A549 (cell line): ENCODE data around the gene IFIT1B. TPM values are rescaled to one million over a fixed set of nuclear protein-coding genes. Genes with fewer than 3 reads are reported as not detected.

ENCODE experiments used
- ATAC-seq, 2 experiments: fragments of 200-7000 bp in 1 of 2; fragments of >200 bp in 1 of 2; cut with Nextera tagmentation in 1 of 2; cut with Tn5 transposase in 1 of 2; 3 replicates each; pipeline versions ENCODE4 v1.8.0 to v1.9.1; 2018 to 2020; ENCODE audit warnings: mild to moderate bottlenecking in 1 of 2, moderate library complexity in 1 of 2
- CTCF ChIA-PET: fragments of 300-600 bp; sonication (Branson Sonifier 250); formaldehyde crosslinking; extraction: SDS; loops from one replicate; lab custom pipeline; 2021; ENCODE audit warnings: antibody characterized with exemption, inconsistent platforms; lab: Yijun Ruan, JAX
- POLR2A ChIA-PET: fragments of 350-600 bp; formaldehyde crosslinking; extraction: SDS; loops from one replicate; lab custom pipeline; 2021; ENCODE audit warnings: antibody characterized with exemption, inconsistent platforms; lab: Yijun Ruan, JAX
- DNase-seq, 2 experiments: peaks; one replicate each; pipeline versions ENCODE4 v3.0.0 to v3.0.0-alpha.2; 2011 to 2016; ENCODE audit warnings: low read depth in 1 of 2, low spot score in 1 of 2
- FAIRE-seq: peaks from 2 replicates; lab custom pipeline; 2011; peaks lifted over from hg19 to GRCh38; lab: Jason Lieb, UNC
- H3K27ac ChIP-seq, 2 experiments: fragments of >200 bp; sonication (Bioruptor Twin); formaldehyde crosslinking; 3 replicates each; pipeline ENCODE4 v1.5.1; 2016 to 2017
- H3K4me1 ChIP-seq: fragments of >200 bp; sonication (Bioruptor Twin); formaldehyde crosslinking; 3 replicates; pipeline ENCODE4 v1.6.1; 2016
- H3K4me2 ChIP-seq: fragments of >200 bp; sonication (Bioruptor Twin); formaldehyde crosslinking; 3 replicates; pipeline ENCODE4 v1.6.1; 2016
- H3K4me3 ChIP-seq: fragments of >200 bp; sonication (Bioruptor Twin); formaldehyde crosslinking; 3 replicates; pipeline ENCODE4 v1.5.1; 2016
- H3K9me3 ChIP-seq: fragments of >200 bp; sonication (Bioruptor Twin); formaldehyde crosslinking; 3 replicates; pipeline ENCODE4 v1.6.1; 2016
- BHLHE40 ChIP-seq: IDR thresholded peaks from 2 replicates; pipeline ENCODE4 v1.6.1; 2012; ENCODE audit warnings: low read depth, low read length, inconsistent platforms
- CEBPB ChIP-seq, 2 experiments: fragments of >200 bp in 1 of 2; sonication (Bioruptor Twin) in 1 of 2; formaldehyde crosslinking in 1 of 2; IDR thresholded peaks; 2 replicates each; pipeline ENCODE4 v1.6.1; 2012 to 2016
- EHF ChIP-seq: fragments of 250-450 bp; sonication (Bioruptor Pico); IDR thresholded peaks from 2 replicates; pipeline ENCODE4 v1.5.0; 2020; ENCODE audit warnings: mild to moderate bottlenecking
- ESRRA ChIP-seq: fragments of 150-350 bp; IDR thresholded peaks from 2 replicates; pipeline ENCODE4 v1.6.1; 2014; ENCODE audit warnings: mild to moderate bottlenecking, low read length, borderline replicate concordance
- FOSB ChIP-seq: fragments of 250-450 bp; sonication (Bioruptor Pico); IDR thresholded peaks from 2 replicates; pipeline ENCODE4 v1.5.0; 2020; ENCODE audit warnings: mild to moderate bottlenecking, moderate library complexity
- HEYL ChIP-seq: fragments of 250-450 bp; sonication (Bioruptor Pico); IDR thresholded peaks from 2 replicates; pipeline ENCODE4 v1.8.0; 2021; ENCODE audit warnings: mild to moderate bottlenecking, moderate library complexity
- KDM1A ChIP-seq: fragments of 200-600 bp; sonication (generic); IDR thresholded peaks from 2 replicates; pipeline ENCODE4 v1.6.1; 2016; ENCODE audit warnings: low read depth, mild to moderate bottlenecking
- KDM5A ChIP-seq: fragments of 200-600 bp; sonication (generic); IDR thresholded peaks from 2 replicates; pipeline ENCODE4 v1.6.1; 2016; ENCODE audit warnings: antibody characterized with exemption, mild to moderate bottlenecking
- PHF8 ChIP-seq: fragments of 200-600 bp; sonication (generic); IDR thresholded peaks from 2 replicates; pipeline ENCODE4 v1.6.1; 2016; ENCODE audit warnings: low read depth, mild to moderate bottlenecking, antibody characterized with exemption, moderate library complexity, borderline replicate concordance
- SREBF2 ChIP-seq: fragments of 450-650 bp; IDR thresholded peaks from 2 replicates; pipeline ENCODE4 v1.6.1; 2014; ENCODE audit warnings: mild to moderate bottlenecking, moderate library complexity
- ZC3H11A ChIP-seq: fragments of 450-650 bp; IDR thresholded peaks from 2 replicates; pipeline ENCODE4 v1.6.1; 2014; ENCODE audit warnings: antibody characterized with exemption, mild to moderate bottlenecking
- ZFP36 ChIP-seq: fragments of 450-650 bp; IDR thresholded peaks from 2 replicates; pipeline ENCODE4 v1.6.1; 2014; ENCODE audit warnings: borderline replicate concordance; ENCODE audit not compliant: partially characterized antibody
- ZNF302 ChIP-seq: fragments of 250-450 bp; sonication (Bioruptor Pico); IDR thresholded peaks from 2 replicates; pipeline ENCODE4 v1.9.0; 2021; ENCODE audit warnings: inconsistent platforms, mild to moderate bottlenecking, moderate library complexity
- WGBS: methylation state at CpG from one replicate; pipeline ENCODE4 v1.1.6; 2017; ENCODE audit errors: missing lambda C conversion rate; 5-methylcytosine and 5-hydroxymethylcytosine counted together
- polyA plus RNA-seq, 4 experiments: library from polyadenylated mRNA; depleted of rRNA in 3 of 4; stranded (reverse); fragments of >200 nt; fragmentation: RNase III in 1 of 4; extraction: RNeasy Plus Mini Kit Qiagen cat#74134 plus additional on column Dnase treatment in 1 of 4; gene quantifications; 2 replicates in 3 of 4; 3 replicates in 1 of 4; pipeline ENCODE4 v1.2.3, GENCODE V29; 2011 to 2017
- TF ChIP-seq, protein P1 (sequence below): fragments of 200-600 bp; sonication (generic); IDR thresholded peaks from 2 replicates; pipeline ENCODE4 v1.6.1; 2016; ENCODE audit warnings: antibody characterized with exemption, mild to moderate bottlenecking, moderate library complexity
- TF ChIP-seq, protein P2 (sequence below): IDR thresholded peaks from 2 replicates; pipeline ENCODE4 v1.6.1; 2012
- TF ChIP-seq, protein P3 (sequence below): fragments of 450-650 bp; IDR thresholded peaks from 2 replicates; pipeline ENCODE4 v1.6.1; 2014; ENCODE audit warnings: antibody characterized with exemption
- TF ChIP-seq, protein P4 (sequence below): fragments of 250-450 bp; sonication (Bioruptor Pico); IDR thresholded peaks from 2 replicates; pipeline ENCODE4 v1.5.0; 2020; ENCODE audit warnings: low read depth, mild to moderate bottlenecking, moderate library complexity
- TF ChIP-seq, protein P5 (sequence below): fragments of >200 bp; sonication (Bioruptor Twin); formaldehyde crosslinking; IDR thresholded peaks from 3 replicates; pipeline ENCODE4 v1.6.1; 2016

IFIT1B gene
- polyA plus RNA-seq, 2 of the 4 experiments (the other 2 are of a cell fraction), result not detected

DNA sequence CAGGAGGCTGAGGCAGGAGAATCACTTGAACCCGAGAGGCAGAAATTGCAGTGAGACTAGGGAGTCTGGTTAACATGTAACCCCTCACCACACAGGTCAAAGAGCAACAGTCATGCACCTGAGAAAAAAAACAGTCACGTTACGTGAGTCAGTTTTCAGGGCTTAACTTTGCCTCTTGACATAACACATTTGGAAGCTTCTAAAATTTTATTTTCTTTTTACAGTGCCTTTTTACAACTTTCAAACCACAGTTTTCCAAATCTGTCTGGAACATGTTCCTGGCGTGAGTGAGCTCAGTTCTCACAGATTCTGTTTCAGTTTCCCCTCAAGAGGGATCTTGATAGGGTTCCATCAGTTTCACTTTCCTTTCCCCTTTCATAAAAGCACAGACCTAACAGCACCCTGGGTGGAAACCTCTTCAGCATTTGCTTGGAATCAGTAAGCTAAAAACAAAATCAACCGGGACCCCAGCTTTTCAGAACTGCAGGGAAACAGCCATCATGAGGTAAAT lies 45.7 kb upstream of the IFIT1B start (continued):
- TF ChIP-seq, protein P1, sequence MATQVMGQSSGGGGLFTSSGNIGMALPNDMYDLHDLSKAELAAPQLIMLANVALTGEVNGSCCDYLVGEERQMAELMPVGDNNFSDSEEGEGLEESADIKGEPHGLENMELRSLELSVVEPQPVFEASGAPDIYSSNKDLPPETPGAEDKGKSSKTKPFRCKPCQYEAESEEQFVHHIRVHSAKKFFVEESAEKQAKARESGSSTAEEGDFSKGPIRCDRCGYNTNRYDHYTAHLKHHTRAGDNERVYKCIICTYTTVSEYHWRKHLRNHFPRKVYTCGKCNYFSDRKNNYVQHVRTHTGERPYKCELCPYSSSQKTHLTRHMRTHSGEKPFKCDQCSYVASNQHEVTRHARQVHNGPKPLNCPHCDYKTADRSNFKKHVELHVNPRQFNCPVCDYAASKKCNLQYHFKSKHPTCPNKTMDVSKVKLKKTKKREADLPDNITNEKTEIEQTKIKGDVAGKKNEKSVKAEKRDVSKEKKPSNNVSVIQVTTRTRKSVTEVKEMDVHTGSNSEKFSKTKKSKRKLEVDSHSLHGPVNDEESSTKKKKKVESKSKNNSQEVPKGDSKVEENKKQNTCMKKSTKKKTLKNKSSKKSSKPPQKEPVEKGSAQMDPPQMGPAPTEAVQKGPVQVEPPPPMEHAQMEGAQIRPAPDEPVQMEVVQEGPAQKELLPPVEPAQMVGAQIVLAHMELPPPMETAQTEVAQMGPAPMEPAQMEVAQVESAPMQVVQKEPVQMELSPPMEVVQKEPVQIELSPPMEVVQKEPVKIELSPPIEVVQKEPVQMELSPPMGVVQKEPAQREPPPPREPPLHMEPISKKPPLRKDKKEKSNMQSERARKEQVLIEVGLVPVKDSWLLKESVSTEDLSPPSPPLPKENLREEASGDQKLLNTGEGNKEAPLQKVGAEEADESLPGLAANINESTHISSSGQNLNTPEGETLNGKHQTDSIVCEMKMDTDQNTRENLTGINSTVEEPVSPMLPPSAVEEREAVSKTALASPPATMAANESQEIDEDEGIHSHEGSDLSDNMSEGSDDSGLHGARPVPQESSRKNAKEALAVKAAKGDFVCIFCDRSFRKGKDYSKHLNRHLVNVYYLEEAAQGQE, result no peak
- TF ChIP-seq, all 56 proteins: peak for 0

DNA sequence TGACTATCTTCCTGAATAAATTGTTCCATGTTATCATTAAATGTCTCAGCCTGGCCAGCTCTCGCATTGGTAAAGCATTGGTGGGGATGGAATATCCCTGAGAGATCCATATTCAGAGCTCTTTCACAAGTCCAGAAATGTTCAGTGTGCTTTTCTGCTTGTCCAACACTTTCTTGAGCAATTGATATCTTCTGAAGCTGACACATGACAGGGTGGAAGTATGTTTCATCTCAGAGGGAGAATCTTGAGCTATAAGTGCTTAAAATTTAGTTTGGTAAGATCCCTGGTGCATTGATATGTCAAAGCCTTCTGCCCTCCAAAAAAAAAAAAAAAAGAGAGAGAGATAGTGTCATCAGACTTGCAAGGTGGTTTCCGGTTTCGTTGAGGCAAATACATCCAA lies 42.6 kb upstream of the IFIT1B start:
- ChIA-PET POLR2A (no interaction called here), CTCF (interaction anchor here (0.7 kb wide), 1 partner anchor 229 kb away, joined by 3 read pairs; no protein-coding TSS in a partner anchor)
- Histone ChIP-seq H3K9me3 (no peaks in the 10 kb centered on the region), H3K4me1 (peaks cover 20% of the 10 kb centered on the region), H3K27ac (no peak overlapping the region), H3K4me2 (no peak overlapping the region), H3K4me3 (no peak overlapping the region)
- WGBS, result 93% methylated on average over 3 of the region's 3 CpGs
- ATAC-seq (no peak), DNase-seq (no peak), FAIRE-seq (no peak)
- no peak for TF ChIP-seq ZC3H11A
- no peak for TF ChIP-seq KDM1A
- TF ChIP-seq, protein P2, sequence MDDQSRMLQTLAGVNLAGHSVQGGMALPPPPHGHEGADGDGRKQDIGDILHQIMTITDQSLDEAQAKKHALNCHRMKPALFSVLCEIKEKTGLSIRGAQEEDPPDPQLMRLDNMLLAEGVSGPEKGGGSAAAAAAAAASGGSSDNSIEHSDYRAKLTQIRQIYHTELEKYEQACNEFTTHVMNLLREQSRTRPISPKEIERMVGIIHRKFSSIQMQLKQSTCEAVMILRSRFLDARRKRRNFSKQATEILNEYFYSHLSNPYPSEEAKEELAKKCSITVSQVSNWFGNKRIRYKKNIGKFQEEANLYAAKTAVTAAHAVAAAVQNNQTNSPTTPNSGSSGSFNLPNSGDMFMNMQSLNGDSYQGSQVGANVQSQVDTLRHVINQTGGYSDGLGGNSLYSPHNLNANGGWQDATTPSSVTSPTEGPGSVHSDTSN, result no peak
- TF ChIP-seq, protein P3, sequence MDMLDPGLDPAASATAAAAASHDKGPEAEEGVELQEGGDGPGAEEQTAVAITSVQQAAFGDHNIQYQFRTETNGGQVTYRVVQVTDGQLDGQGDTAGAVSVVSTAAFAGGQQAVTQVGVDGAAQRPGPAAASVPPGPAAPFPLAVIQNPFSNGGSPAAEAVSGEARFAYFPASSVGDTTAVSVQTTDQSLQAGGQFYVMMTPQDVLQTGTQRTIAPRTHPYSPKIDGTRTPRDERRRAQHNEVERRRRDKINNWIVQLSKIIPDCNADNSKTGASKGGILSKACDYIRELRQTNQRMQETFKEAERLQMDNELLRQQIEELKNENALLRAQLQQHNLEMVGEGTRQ, result no peak
- TF ChIP-seq ZNF302 (CRISPR knock-in tag), result no peak
- no peak for TF ChIP-seq EHF
- no peak for TF ChIP-seq ZFP36
- TF ChIP-seq FOSB (CRISPR knock-in tag), result no peak
- TF ChIP-seq CEBPB (IDR thresholded peaks at IDR 0.05), result no peak
- TF ChIP-seq, protein P4, sequence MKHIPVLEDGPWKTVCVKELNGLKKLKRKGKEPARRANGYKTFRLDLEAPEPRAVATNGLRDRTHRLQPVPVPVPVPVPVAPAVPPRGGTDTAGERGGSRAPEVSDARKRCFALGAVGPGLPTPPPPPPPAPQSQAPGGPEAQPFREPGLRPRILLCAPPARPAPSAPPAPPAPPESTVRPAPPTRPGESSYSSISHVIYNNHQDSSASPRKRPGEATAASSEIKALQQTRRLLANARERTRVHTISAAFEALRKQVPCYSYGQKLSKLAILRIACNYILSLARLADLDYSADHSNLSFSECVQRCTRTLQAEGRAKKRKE (CRISPR knock-in tag), result no peak
- no peak for TF ChIP-seq HEYL
- TF ChIP-seq PHF8, result no peak
- TF ChIP-seq, protein P5, sequence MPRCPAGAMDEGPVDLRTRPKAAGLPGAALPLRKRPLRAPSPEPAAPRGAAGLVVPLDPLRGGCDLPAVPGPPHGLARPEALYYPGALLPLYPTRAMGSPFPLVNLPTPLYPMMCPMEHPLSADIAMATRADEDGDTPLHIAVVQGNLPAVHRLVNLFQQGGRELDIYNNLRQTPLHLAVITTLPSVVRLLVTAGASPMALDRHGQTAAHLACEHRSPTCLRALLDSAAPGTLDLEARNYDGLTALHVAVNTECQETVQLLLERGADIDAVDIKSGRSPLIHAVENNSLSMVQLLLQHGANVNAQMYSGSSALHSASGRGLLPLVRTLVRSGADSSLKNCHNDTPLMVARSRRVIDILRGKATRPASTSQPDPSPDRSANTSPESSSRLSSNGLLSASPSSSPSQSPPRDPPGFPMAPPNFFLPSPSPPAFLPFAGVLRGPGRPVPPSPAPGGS, result no peak
- no peak for TF ChIP-seq KDM5A
- no peak for TF ChIP-seq ESRRA
- no peak for TF ChIP-seq BHLHE40
- no peak for TF ChIP-seq SREBF2
